Superior temporal gyrus (tissue), 1 donor: ENCODE results near the gene SCGB3A1.

Source experiments
- DNase-seq: peaks from one replicate; pipeline ENCODE4 v3.0.0-alpha.2; 2016; ENCODE audit errors: extremely low spot score

SCGB3A1 gene

DNA sequence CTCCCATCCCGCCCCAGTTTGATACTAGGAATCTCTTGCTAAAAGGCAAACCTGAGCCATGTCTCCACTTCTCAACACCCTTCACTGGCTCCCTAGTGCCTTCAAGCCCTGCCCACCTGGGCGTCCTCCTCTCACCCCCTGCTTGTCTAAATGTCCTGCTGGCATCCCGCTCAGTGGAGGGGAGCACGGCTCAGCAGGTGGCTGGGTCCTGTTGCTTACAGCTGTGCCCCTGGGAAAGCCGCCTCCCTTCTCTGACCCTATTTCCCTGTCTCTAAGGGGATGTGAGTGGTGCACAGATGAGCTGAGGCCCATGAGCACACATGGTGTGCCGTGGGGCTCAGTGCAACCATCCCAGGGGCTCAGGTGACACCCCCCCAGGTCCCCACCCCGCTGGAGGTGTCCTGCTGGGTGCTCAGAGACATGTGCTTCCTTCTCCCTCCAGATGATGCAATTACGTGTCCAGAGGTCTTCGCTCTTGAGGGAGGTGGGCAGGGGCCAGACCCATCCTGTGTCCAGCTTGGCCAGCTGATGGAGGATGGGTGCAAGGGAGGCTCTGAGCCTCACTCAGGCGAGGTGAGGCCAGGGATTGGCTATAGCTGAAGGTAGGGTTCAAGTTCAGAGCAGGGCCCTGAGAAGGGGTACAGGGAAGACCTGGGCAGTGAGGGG lies 34.0 kb upstream of the SCGB3A1 start:
- no peak for DNase-seq

- DNase-seq, result no peak
Observed at GRCh38 chr5:180624587-180624986, 33.3 kb upstream of the SCGB3A1 start.

GRCh38 chr5:180623844-180624243 lies 32.5 kb upstream of the SCGB3A1 start:
- no peak for DNase-seq

DNA sequence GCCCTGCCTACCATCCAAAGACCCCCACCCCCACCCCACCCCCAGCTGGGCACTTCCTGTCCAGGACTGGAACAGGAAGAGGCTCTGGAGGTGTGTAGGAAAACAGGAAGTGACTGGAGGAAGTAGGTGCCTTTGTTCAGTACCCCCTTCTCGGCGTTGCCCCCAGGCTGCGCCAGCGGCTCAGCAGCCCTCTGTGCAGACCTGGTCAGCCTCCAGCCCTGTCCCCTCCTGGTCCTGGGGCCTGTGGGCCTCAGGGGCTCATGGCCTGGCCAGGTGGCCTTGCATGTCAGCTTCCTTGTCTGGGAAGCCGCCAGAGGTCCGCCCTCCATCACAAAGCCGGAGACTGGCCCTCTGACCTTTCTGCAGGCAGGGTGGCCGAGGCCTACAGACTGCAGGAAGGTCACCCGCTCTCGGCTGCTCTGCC lies 32.1 kb upstream of the SCGB3A1 start:
- DNase-seq, result no peak

DNA sequence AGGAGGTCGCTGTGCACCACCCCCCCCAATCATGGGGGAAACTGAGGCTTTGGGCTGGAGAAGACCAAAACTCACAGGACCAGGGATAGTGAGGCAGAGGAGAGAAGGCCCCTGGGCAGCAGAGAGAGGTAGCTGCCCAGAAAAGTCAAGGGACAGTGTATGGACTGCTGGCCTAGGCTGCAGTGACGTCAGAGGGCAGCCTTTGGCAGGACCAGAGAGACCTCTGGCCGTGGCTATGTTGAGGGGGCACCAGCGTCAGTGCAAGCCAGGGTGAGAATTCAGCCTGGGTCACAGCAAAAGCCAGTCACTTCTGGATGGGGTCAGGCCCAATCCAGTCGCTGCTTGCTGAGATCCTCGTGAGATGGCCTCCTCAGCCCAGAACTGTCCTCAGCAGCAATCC lies 31.6 kb upstream of the SCGB3A1 start:
- no peak for DNase-seq

- no peak for DNase-seq
Observed at GRCh38 chr5:180621311-180621710, 30.0 kb upstream of the SCGB3A1 start.

- DNase-seq, result no peak
Observed at GRCh38 chr5:180620014-180620413, 28.7 kb upstream of the SCGB3A1 start.

- DNase-seq, result no peak
Observed at GRCh38 chr5:180619563-180619915, 28.2 kb upstream of the SCGB3A1 start.

GRCh38 chr5:180618829-180619562 lies 27.7 kb upstream of the SCGB3A1 start:
- DNase-seq, result no peak

GRCh38 chr5:180618487-180618828 lies 27.2 kb upstream of the SCGB3A1 start:
- DNase-seq, result no peak

- DNase-seq, result no peak
Observed at GRCh38 chr5:180613814-180614188, 22.5 kb upstream of the SCGB3A1 start.

DNA sequence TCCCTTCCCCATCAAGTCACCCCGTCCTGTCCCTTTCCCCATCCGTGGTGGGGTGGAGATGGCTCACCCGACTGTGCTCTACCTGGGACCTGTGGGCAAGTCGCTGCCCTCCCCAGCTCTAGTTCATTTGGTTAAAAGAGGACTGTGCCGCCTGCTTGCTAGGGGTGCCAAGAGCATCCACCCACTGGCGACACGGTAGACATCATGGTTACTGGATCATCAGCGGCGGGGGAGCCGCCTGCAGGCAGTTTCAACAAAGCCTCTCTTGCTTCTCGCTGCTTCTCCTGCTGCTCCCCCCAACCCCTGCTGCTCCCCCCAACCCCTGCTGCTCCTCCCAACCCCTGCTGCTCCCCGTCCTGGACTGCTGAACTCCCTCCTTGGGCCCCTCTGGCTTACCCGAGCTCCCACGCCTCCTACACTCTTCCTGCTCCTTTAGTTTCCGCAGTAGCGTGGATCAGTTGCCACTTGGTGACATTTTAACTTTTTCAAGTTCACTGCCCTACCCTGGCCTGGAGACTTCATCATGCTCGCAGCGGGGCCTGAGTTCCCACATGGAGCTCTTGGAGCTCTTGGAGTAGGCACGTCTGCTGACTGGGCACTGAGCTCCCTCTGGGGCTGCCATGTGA lies 22.0 kb upstream of the SCGB3A1 start:
- DNase-seq, result no peak

DNA sequence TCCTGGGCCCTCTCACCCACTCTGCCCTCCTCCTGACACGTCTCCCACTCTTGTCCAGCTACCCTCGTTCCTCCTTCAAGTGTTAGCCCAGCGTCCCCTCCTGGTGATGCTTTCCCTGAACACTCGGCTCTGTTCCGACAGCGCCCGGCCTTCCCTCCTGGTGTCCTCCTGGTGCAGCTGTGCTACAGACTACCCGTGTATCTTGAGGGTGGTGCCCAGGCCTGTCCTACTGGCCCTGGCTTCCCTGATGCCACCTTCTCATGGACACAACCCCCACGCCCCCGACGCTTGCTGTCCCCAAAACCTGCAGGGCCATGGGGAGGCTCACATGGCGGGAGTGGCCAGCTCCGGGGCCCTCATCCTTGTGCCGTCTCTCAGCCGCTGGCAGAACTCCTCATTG lies 21.4 kb upstream of the SCGB3A1 start:
- DNase-seq, result no peak

DNA sequence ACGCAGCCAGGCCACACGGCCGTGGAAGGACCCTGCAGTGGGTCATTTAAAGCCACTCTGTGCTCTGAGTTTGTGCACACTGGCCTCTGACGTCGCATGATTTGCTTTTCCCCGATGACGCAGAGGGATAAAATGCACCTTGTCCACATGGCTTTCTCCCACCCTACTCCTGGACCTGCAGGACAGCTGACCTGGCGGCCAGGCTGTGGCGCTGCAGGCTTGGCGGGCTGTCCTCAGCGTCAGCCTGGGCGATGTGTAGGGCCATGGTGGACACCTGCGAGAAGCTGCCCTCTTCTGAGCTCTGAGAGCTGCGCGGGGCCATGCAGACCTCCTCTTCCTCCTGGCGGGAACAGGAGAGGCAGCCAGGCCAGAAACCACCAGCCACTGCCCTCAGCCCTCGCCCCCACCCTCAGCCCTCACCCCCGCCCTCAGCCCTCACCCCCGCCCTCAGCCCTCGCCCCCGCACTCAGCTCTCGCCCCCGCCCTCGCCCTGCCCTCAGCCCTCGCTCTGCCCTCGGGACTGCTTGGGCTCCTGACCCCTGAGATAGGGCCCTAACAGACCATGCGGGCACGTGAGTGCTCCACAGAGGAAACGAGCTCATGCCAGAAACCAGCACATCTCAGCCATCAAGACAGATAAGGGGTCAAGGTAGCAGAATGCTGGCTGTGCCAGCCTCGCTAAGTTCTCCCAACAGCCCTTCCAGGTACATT lies 20.0 kb upstream of the SCGB3A1 start:
- no peak for DNase-seq

GRCh38 chr5:180609817-180610550 lies 18.7 kb upstream of the SCGB3A1 start:
- DNase-seq, result no peak

DNA sequence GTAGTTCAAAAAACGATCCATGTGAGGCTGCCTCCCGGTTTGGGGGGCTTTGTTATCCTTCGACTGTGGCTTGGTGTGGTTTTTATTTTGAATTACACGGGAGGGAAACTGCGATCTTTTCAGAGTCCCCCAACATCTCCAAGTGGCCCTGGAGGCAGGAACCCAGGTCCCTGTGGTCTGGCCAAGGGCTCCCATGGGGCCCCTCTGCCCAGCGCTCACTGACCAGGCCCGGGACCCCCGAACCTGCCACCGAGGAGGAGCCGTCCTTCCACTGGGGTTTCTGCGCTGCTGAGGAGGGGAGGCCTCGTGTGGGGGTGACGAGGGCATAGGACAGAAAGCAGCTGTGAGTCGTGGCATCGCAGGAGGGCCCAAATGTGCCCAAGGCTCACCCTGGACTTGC lies 18.1 kb upstream of the SCGB3A1 start:
- DNase-seq, result no peak

DNA sequence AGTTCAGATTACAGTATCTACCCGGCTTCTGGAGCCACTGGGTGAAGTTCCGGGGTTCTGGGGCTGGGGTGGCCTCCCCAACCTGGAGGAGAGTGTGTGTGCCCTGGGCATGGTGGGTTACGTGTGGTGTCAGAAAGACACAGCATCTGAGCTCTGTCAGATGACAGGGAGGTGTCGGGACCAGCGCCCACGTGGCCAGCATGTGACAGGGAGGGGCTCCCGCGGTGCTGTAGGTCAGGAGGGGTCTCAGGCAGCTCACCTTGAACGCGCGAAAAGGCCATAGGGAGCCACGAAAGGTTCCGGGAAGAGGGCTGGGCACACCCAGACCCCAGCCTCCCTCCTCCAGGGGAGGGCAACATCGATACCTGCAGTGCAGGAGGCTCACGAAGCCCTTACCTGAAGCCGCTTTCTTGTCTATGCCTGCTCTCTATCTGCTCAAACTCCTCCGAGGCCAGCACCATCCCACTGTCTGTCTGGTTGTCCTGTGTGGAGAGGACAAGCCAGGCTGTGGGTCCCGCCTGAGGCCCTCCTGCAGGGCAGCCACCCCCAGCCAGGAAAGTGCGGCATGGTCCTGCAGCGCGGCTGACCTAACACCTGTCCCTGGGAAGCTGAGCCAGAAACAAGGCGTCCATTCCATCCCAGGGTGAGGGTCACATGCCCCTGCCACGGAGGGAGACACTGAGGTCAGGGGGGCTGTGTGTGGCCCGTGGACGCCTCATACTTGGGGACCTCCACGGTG lies 17.4 kb upstream of the SCGB3A1 start:
- DNase-seq, result no peak

DNA sequence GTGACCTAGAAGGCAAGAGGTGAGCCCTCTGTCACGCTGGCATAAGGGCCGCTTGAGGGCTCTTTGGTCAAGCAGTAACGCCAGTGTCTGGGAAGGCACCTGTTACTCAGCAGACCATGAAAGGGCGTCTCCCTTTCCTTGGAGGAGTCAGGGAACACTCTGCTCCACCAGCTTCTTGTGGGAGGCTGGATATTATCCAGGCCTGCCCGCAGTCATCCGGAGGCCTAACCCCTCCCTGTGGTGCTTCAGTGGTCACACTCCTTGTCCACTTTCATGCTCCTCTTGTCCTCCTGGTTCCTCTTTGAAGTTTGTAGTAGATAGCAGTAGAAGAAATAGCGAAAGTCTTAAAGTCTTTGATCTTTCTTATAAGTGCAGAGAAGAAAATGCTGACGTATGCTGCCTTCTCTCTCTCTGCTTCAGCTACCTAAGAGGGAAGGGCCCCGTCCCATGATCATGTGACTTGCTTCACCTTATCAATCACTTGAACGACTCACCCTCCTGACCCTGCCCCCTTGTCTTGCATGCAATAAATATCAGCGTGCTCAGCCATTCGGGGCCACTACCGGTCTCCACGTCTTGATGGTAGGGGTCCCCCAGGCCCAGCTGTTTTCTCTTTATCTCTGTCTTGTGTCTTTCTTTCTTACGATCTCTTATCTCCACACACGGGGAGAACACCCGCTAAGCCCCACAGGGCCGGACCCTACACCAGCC lies 16.7 kb upstream of the SCGB3A1 start:
- no peak for DNase-seq

- DNase-seq, result no peak
Observed at GRCh38 chr5:180606215-180606785, 15.0 kb upstream of the SCGB3A1 start.

DNA sequence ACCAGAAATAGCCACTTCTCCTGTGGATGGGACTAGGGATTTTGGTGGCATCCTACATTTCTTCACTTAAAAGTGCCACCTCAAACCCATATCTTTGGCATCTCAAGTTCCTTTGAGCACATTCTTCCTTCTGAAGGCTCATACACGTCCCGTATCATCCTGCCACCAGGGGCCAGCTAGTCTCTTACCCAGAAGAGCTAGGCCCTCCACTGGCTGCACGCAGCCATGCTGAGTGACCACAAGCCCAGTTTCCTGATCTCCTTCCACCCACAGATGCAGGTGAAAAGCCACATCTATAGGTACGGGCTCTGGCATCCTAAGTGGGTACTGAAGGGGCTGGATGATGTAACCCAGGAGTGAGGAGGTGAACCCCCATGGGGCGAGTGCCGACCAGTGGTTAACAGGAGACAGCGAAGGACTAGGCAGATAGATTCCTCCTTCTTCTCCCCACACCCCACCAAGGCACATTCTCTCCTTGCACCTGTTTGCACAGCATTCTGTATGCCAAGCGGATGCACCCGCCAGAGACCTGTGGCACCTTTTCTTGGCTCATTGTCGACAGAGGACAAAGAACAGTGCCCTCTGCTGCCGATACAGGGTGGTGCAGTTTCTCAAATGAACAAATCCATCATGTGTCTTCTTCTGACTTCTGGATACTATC lies 14.4 kb upstream of the SCGB3A1 start:
- DNase-seq, result peak; percentile 62
